GM23338 (cell line): Measurements from ENCODE around the gene MYO7B. TPM values are rescaled to one million over a fixed set of nuclear protein-coding genes. Genes with fewer than 3 reads are reported as not detected.

Experiments used
- ATAC-seq: fragments of 200-7000 bp; cut with Tn5 transposase; 3 replicates; pipeline ENCODE4 v1.9.1; 2020
- DNase-seq: peaks from one replicate; pipeline ENCODE4 v3.0.0-alpha.2; 2015; ENCODE audit warnings: low spot score
- H2AFZ ChIP-seq: fragments of 200-600 bp; sonication (generic); 2 replicates; pipeline ENCODE4 v1.8.0; 2016; ENCODE audit warnings: antibody characterized with exemption, mild to moderate bottlenecking, moderate library complexity
- H3F3A ChIP-seq: fragments of 200-600 bp; sonication (generic); replicated peaks from 2 replicates; pipeline ENCODE4 v1.8.0; 2017; ENCODE audit warnings: antibody characterized with exemption, mixed run types, low read depth
- H3K27ac ChIP-seq: fragments of 200-600 bp; sonication (generic); 2 replicates; pipeline ENCODE4 v1.6.1; 2016; ENCODE audit warnings: low read depth
- H3K27me3 ChIP-seq: fragments of 200-600 bp; sonication (generic); 2 replicates; pipeline ENCODE4 v1.8.0; 2016; ENCODE audit warnings: mild to moderate bottlenecking, mixed run types, moderate library complexity; ENCODE audit not compliant: insufficient read depth
- H3K36me3 ChIP-seq: fragments of 200-600 bp; sonication (generic); 2 replicates; pipeline ENCODE4 v1.8.0; 2016; ENCODE audit warnings: mild to moderate bottlenecking; ENCODE audit not compliant: insufficient read depth
- H3K4me1 ChIP-seq: fragments of 200-600 bp; sonication (generic); 2 replicates; pipeline ENCODE4 v1.8.0; 2016; ENCODE audit warnings: mild to moderate bottlenecking, moderate library complexity; ENCODE audit not compliant: insufficient read depth
- H3K4me2 ChIP-seq: fragments of 200-600 bp; sonication (generic); 2 replicates; pipeline ENCODE4 v1.7.1; 2017; ENCODE audit warnings: mixed run types
- H3K4me3 ChIP-seq: fragments of 200-600 bp; sonication (generic); 2 replicates; pipeline ENCODE4 v1.6.1; 2016; ENCODE audit warnings: mixed run types
- H3K79me2 ChIP-seq: fragments of 200-600 bp; sonication (generic); replicated peaks from 2 replicates; pipeline ENCODE4 v1.8.0; 2017; ENCODE audit warnings: mild to moderate bottlenecking; ENCODE audit not compliant: insufficient read depth
- H3K9me2 ChIP-seq: fragments of 200-600 bp; sonication (generic); 2 replicates; pipeline ENCODE4 v1.8.0; 2017; ENCODE audit not compliant: insufficient read depth
- H4K20me1 ChIP-seq: fragments of 200-600 bp; sonication (generic); replicated peaks from 2 replicates; pipeline ENCODE4 v1.8.0; 2017; ENCODE audit warnings: mild to moderate bottlenecking; ENCODE audit not compliant: insufficient read depth
- H3K27ac Mint-ChIP-seq: 2 replicates; pipeline ENCODE4 v1.8.0; 2020; ENCODE audit warnings: inconsistent platforms, mild to moderate bottlenecking, moderate library complexity, mixed read lengths
- H3K27me3 Mint-ChIP-seq: 3 replicates; pipeline ENCODE4 v1.8.0; 2022; ENCODE audit warnings: low read depth, mild to moderate bottlenecking, moderate library complexity, mixed read lengths, inconsistent platforms; ENCODE audit not compliant: insufficient read depth, poor library complexity
- H3K36me3 Mint-ChIP-seq: 3 replicates; pipeline ENCODE4 v1.8.0; 2021; ENCODE audit warnings: low read depth, mild to moderate bottlenecking, inconsistent platforms, moderate library complexity, mixed read lengths
- H3K4me1 Mint-ChIP-seq: 3 replicates; pipeline ENCODE4 v1.8.0; 2020; ENCODE audit warnings: mild to moderate bottlenecking, inconsistent platforms, mixed read lengths
- H3K4me3 Mint-ChIP-seq: 3 replicates; pipeline ENCODE4 v1.8.0; 2021; ENCODE audit warnings: moderate library complexity, mild to moderate bottlenecking, inconsistent platforms, mixed read lengths
- H3K9me3 Mint-ChIP-seq: 3 replicates; pipeline ENCODE4 v1.8.0; 2020; ENCODE audit warnings: moderate library complexity, mild to moderate bottlenecking, inconsistent platforms, mixed read lengths
- CREB1 ChIP-seq: fragments of 250-450 bp; sonication (Bioruptor Pico); IDR thresholded peaks from 2 replicates; pipeline ENCODE4 v1.5.0; 2020; ENCODE audit warnings: low read depth, mild to moderate bottlenecking, moderate library complexity
- CTCF ChIP-seq, 2 experiments: fragments of 200-600 bp in 1 of 2; sonication (generic) in 1 of 2; conservative IDR thresholded peaks; 2 replicates each; pipeline versions ENCODE4 v1.5.1 to v1.6.1; 2016 to 2017; ENCODE audit warnings: antibody characterized with exemption in 2 of 2, low read depth in 2 of 2, mild to moderate bottlenecking in 2 of 2, moderate library complexity in 1 of 2
- ETS1 ChIP-seq: IDR thresholded peaks from 2 replicates; pipeline ENCODE4 v1.6.1; 2016; ENCODE audit warnings: antibody characterized with exemption
- EZH2 ChIP-seq: fragments of 200-600 bp; sonication (generic); IDR thresholded peaks from one replicate; pipeline ENCODE4 v1.8.0; 2017; ENCODE audit warnings: antibody characterized with exemption, mild to moderate bottlenecking, low read depth; ENCODE audit not compliant: unreplicated experiment
- EZH2phosphoT487 ChIP-seq: fragments of 200-600 bp; sonication (generic); IDR thresholded peaks from one replicate; pipeline ENCODE4 v1.8.1; 2018; ENCODE audit warnings: antibody characterized with exemption; ENCODE audit not compliant: unreplicated experiment
- JUNB ChIP-seq: IDR thresholded peaks from one replicate; pipeline ENCODE4 v1.6.1; 2016; ENCODE audit warnings: antibody characterized with exemption; ENCODE audit not compliant: unreplicated experiment
- NANOG ChIP-seq: IDR thresholded peaks from 2 replicates; pipeline ENCODE4 v1.6.1; 2016; ENCODE audit warnings: antibody characterized with exemption, borderline replicate concordance
- POLR2AphosphoS5 ChIP-seq: IDR thresholded peaks from 2 replicates; pipeline ENCODE4 v1.6.1; 2016; ENCODE audit warnings: antibody characterized with exemption, low read depth
- REST ChIP-seq: IDR thresholded peaks from one replicate; pipeline ENCODE4 v1.6.1; 2018; ENCODE audit warnings: antibody characterized with exemption; ENCODE audit not compliant: unreplicated experiment
- STAT1 ChIP-seq: IDR thresholded peaks from one replicate; pipeline ENCODE4 v1.6.1; 2016; ENCODE audit warnings: antibody characterized with exemption; ENCODE audit not compliant: unreplicated experiment
- ZNF114 ChIP-seq: fragments of 250-450 bp; sonication (Bioruptor Pico); IDR thresholded peaks from 2 replicates; pipeline ENCODE4 v1.5.0; 2020; ENCODE audit warnings: mild to moderate bottlenecking, moderate library complexity
- ZNF331 ChIP-seq: fragments of 250-450 bp; sonication (Bioruptor Pico); IDR thresholded peaks from 2 replicates; pipeline ENCODE4 v1.5.0; 2020; ENCODE audit warnings: low read depth, mild to moderate bottlenecking, moderate library complexity
- ZNF462 ChIP-seq: fragments of 250-450 bp; sonication (Bioruptor Pico); IDR thresholded peaks from 2 replicates; pipeline ENCODE4 v1.5.0; 2020; ENCODE audit warnings: mild to moderate bottlenecking, moderate library complexity
- polyA plus RNA-seq: library from polyadenylated mRNA; unstranded; fragments of >200 nt; fragmentation: Nextera tagmentation; extraction: Ambion mirVana; gene quantifications from 2 replicates; pipeline ENCODE4 v1.2.1, GENCODE V29; 2016
- total RNA-seq: library from RNA; depleted of rRNA; stranded (reverse); fragments of >200 nt; shearing (Covaris generic); gene quantifications from 2 replicates; pipeline ENCODE4 v1.2.3, GENCODE V29; 2014

The MYO7B gene
- total and polyA plus RNA-seq, 2 experiments from 2014 or later: not detected

GRCh38 chr2:127511090-127511695, 24.3 kb upstream of the MYO7B start:
- H3K27ac Mint-ChIP-seq: no peak overlapping the region
- DNase-seq: no peak
- H3F3A ChIP-seq: no peaks in the 10 kb centered on the region
- TF ChIP-seq ETS1: no peak
- no peak for TF ChIP-seq EZH2
- TF ChIP-seq NANOG: no peak
- no peak for TF ChIP-seq CTCF (conservative IDR thresholded peaks at IDR 0.05; ENCODE audit: low read depth in 2 of 2)
- no peak for TF ChIP-seq STAT1
- TF ChIP-seq POLR2AphosphoS5: no peak
- no peak for TF ChIP-seq ZNF114
- no peak for TF ChIP-seq CREB1
- no peak for TF ChIP-seq ZNF462 (CRISPR knock-in tag)
- no peak for TF ChIP-seq REST
- no peak for TF ChIP-seq JUNB
- no peak for TF ChIP-seq EZH2phosphoT487
- TF ChIP-seq ZNF331: no peak
- peaks cover 40% of the 10 kb centered on the region for H3K4me1 ChIP-seq
- no peaks in the 10 kb centered on the region for H3K36me3 ChIP-seq
- H3K27ac ChIP-seq: no peak overlapping the region
- H3K36me3 Mint-ChIP-seq: peaks cover 13% of the 10 kb centered on the region; the same call in 2 of the 3 replicates
- no peaks in the 10 kb centered on the region for H3K27me3 ChIP-seq
- H3K79me2 ChIP-seq: peaks cover 100% of the 10 kb centered on the region
- H3K27me3 Mint-ChIP-seq: peaks cover 4% of the 10 kb centered on the region
- peaks cover 37% of the 10 kb centered on the region for H3K4me1 Mint-ChIP-seq
- H3K4me3 Mint-ChIP-seq: no peak overlapping the region
- peaks cover 94% of the 10 kb centered on the region for H4K20me1 ChIP-seq
- no peak overlapping the region for H3K4me2 ChIP-seq
- H3K9me2 ChIP-seq: no peaks in the 10 kb centered on the region
- no peak overlapping the region for H2AFZ ChIP-seq
- no peak for ATAC-seq
- no peak overlapping the region for H3K4me3 ChIP-seq
- H3K9me3 Mint-ChIP-seq: no peaks in the 10 kb centered on the region
